ENCODE measurements around the gene SORCS2. TPM values are rescaled to one million over a fixed set of nuclear protein-coding genes. Genes with fewer than 3 reads are reported as not detected.
A peak's percentile ranks its signal among the peaks of the same experiment; 100 is the strongest.

The SORCS2 gene
- total and polyA plus RNA-seq, 3 donors from 2014 or later: 2.7 to 4.6 (median 2.9) TPM

- intact Hi-C loops (cut with DNase I; ENCODE audit: low total_unique reads): no loop called here
- 86% methylated on average over 17 of the region's 17 CpGs; no CpG with 5 or more reads in 1 of the 2 donors for WGBS, 2 donors
- H3K4me3 ChIP-seq: no peak overlapping the region
- peaks cover 23% of the 10 kb centered on the region for H3K4me1 ChIP-seq
- H3K27ac ChIP-seq: no peak overlapping the region
- H3K27me3 ChIP-seq: no peaks in the 10 kb centered on the region
- TF ChIP-seq POLR2A (IDR thresholded peaks at IDR 0.05): no peak
- no peak for TF ChIP-seq CTCF (IDR thresholded peaks at IDR 0.05)
- no peaks in the 10 kb centered on the region for H3K9me3 ChIP-seq
- DNase-seq: no peak
- H3K36me3 ChIP-seq (ENCODE audit: low read depth, missing control alignments): no peaks in the 10 kb centered on the region
Observed at GRCh38 chr4:7430965-7431695, 238.8 kb downstream of the SORCS2 start.

GRCh38 chr4:7431696-7432530 lies 239.6 kb downstream of the SORCS2 start:
- H3K9me3 ChIP-seq: no peaks in the 10 kb centered on the region
- H3K4me3 ChIP-seq: no peak overlapping the region
- intact Hi-C loops (cut with DNase I; ENCODE audit: low total_unique reads): no loop called here
- H3K27ac ChIP-seq: no peak overlapping the region
- no peak for DNase-seq
- WGBS, 2 donors: 88 to 93% methylated on average over 14 to 27 of the region's 27 CpGs
- no peaks in the 10 kb centered on the region for H3K27me3 ChIP-seq
- no peak for TF ChIP-seq POLR2A (IDR thresholded peaks at IDR 0.05)
- no peak for TF ChIP-seq CTCF (IDR thresholded peaks at IDR 0.05)
- H3K36me3 ChIP-seq (ENCODE audit: low read depth, missing control alignments): no peaks in the 10 kb centered on the region
- peaks cover 26% of the 10 kb centered on the region for H3K4me1 ChIP-seq

- Histone ChIP-seq H3K27ac (no peak overlapping the region), H3K36me3 (ENCODE audit: low read depth, missing control alignments) (no peaks in the 10 kb centered on the region), H3K27me3 (no peaks in the 10 kb centered on the region), H3K4me1 (peaks cover 26% of the 10 kb centered on the region), H3K9me3 (no peaks in the 10 kb centered on the region), H3K4me3 (no peak overlapping the region)
- no peak for DNase-seq
- intact Hi-C loops (cut with DNase I; ENCODE audit: low total_unique reads): no loop called here
- WGBS, 2 donors: 81 to 90% methylated on average over 17 to 23 of the region's 23 CpGs
- TF ChIP-seq POLR2A (IDR thresholded peaks at IDR 0.05) (no peak), CTCF (IDR thresholded peaks at IDR 0.05) (no peak)
Observed at GRCh38 chr4:7432531-7433375, 240.4 kb downstream of the SORCS2 start.

- no peak for DNase-seq
- Histone ChIP-seq H3K9me3 (no peaks in the 10 kb centered on the region), H3K4me1 (peaks cover 26% of the 10 kb centered on the region), H3K27me3 (no peaks in the 10 kb centered on the region), H3K36me3 (ENCODE audit: low read depth, missing control alignments) (no peaks in the 10 kb centered on the region), H3K4me3 (no peak overlapping the region), H3K27ac (peak overlapping the region in 1 of 2 donors; percentile 67)
- WGBS, 2 donors: 85 to 100% methylated on average over 2 to 28 of the region's 28 CpGs
- intact Hi-C loops (cut with DNase I; ENCODE audit: low total_unique reads): no loop called here
- TF ChIP-seq CTCF (IDR thresholded peaks at IDR 0.05) (no peak), POLR2A (IDR thresholded peaks at IDR 0.05) (no peak)
Observed at GRCh38 chr4:7433376-7434140, 241.2 kb downstream of the SORCS2 start.
